Gastrocnemius medialis (tissue), 4 donors: ENCODE measurements around the gene SMPD4.

Experiments used
- POLR2A ChIP-seq, 2 donors: fragments of 450-650 bp; IDR thresholded peaks; one replicate each; pipeline ENCODE4 v1.6.1; 2017; ENCODE audit warnings: antibody characterized with exemption in 2 of 2, mild to moderate bottlenecking in 2 of 2, moderate library complexity in 2 of 2
- TF ChIP-seq, protein P1 (sequence below), 5 experiments: fragments of 450-650 bp in 3 of 5; fragments of 200-600 bp in 2 of 5; sonication (generic) in 2 of 5; IDR thresholded peaks in 4 of 5; conservative IDR thresholded peaks in 1 of 5; 1 replicate in 4 of 5; 2 replicates in 1 of 5; pipeline ENCODE4 v1.5.1; 2016 to 2019; ENCODE audit warnings: antibody characterized with exemption in 5 of 5, mild to moderate bottlenecking in 3 of 5, moderate library complexity in 3 of 5

DNA sequence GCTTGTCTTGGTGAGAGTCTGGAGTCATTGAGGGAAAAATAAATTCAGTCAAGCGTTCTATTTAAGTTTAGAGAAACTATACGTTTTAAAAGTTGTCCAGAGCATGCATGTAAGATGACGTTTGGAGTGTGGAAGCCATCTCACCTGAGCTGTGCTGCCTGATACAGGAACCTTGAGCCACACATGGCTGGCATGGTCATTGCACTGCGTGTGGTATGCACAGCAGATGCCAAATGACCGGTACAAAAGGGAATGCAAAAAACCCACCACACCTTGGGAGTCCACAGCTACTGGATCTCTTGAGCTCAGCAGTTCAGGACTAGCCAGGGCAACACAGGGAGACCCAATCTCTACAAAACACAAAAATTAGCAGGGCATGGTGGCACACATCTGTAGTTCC, 5.0 kb upstream of the SMPD4 start:
- TF ChIP-seq, protein P1, sequence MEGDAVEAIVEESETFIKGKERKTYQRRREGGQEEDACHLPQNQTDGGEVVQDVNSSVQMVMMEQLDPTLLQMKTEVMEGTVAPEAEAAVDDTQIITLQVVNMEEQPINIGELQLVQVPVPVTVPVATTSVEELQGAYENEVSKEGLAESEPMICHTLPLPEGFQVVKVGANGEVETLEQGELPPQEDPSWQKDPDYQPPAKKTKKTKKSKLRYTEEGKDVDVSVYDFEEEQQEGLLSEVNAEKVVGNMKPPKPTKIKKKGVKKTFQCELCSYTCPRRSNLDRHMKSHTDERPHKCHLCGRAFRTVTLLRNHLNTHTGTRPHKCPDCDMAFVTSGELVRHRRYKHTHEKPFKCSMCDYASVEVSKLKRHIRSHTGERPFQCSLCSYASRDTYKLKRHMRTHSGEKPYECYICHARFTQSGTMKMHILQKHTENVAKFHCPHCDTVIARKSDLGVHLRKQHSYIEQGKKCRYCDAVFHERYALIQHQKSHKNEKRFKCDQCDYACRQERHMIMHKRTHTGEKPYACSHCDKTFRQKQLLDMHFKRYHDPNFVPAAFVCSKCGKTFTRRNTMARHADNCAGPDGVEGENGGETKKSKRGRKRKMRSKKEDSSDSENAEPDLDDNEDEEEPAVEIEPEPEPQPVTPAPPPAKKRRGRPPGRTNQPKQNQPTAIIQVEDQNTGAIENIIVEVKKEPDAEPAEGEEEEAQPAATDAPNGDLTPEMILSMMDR (IDR thresholded peaks at IDR 0.05 in 4 of 5, conservative IDR thresholded peaks at IDR 0.05 in 1 of 5) = no peak
- no peak for TF ChIP-seq POLR2A (IDR thresholded peaks at IDR 0.05)
